AG04450 (cell line): Measurements from ENCODE around the gene PRKAG2. TPM values are rescaled to one million over a fixed set of nuclear protein-coding genes. Genes with fewer than 3 reads are reported as not detected.

Experiments
- CTCF ChIA-PET: fragments of 300-600, 350-600 bp; formaldehyde crosslinking; extraction: SDS; loops from one replicate; lab custom pipeline; 2022; ENCODE audit warnings: antibody characterized with exemption, inconsistent platforms; lab: Charles Lee
- POLR2A ChIA-PET: fragments of 350-600 bp; formaldehyde crosslinking; extraction: SDS; loops from one replicate; lab custom pipeline; 2021; ENCODE audit warnings: antibody characterized with exemption, inconsistent platforms; lab: Yijun Ruan, JAX
- DNase-seq: peaks from one replicate; pipeline ENCODE4 v3.0.0-alpha.2; 2011; ENCODE audit warnings: low read depth, low spot score
- H3K27ac ChIP-seq: one replicate; pipeline ENCODE4 v1.5.1; 2012; ENCODE audit warnings: low read depth, low read length, control low read depth
- H3K27me3 ChIP-seq: one replicate; pipeline ENCODE4 v1.6.0; 2012; ENCODE audit warnings: low read length; ENCODE audit not compliant: control insufficient read depth, insufficient read depth
- H3K4me3 ChIP-seq: 2 replicates; pipeline ENCODE4 v1.5.1; 2011; ENCODE audit warnings: mild to moderate bottlenecking, low read depth, low read length, control low read depth
- H3K9me3 ChIP-seq: 2 replicates; pipeline ENCODE4 v1.5.1; 2012; ENCODE audit warnings: low read length; ENCODE audit not compliant: control insufficient read depth, insufficient read depth
- CTCF ChIP-seq: IDR thresholded peaks from 2 replicates; pipeline ENCODE4 v1.5.1; 2011; ENCODE audit warnings: low read depth, low read length, control low read depth, inconsistent platforms
- polyA plus RNA-seq: library from polyadenylated mRNA; depleted of rRNA; stranded (reverse); fragments of >200 nt; gene quantifications from 2 replicates; pipeline ENCODE4 v1.2.3, GENCODE V29; 2011

The PRKAG2 gene
- polyA plus RNA-seq, 1 experiment, result 45.0 TPM

- CTCF ChIA-PET, result interaction anchor here (1.3 kb wide), 2 partner anchors 14 to 20 kb away, joined by 4 read pairs; no protein-coding TSS in a partner anchor
- no peak overlapping the region for H3K4me3 ChIP-seq
- H3K9me3 ChIP-seq, result peaks cover 3% of the 10 kb centered on the region
- DNase-seq, result no peak
- POLR2A ChIA-PET, result no interaction called here
- no peaks in the 10 kb centered on the region for H3K27me3 ChIP-seq
- TF ChIP-seq CTCF, result no peak
- H3K27ac ChIP-seq, result no peak overlapping the region
Measured at GRCh38 chr7:151740081-151740851, 136.6 kb downstream of the PRKAG2 start.

- no peaks in the 10 kb centered on the region for H3K27me3 ChIP-seq
Measured at GRCh38 chr7:151738925-151739324, 138.0 kb downstream of the PRKAG2 start.

GRCh38 chr7:151736403-151736909 lies 140.5 kb downstream of the PRKAG2 start:
- DNase-seq, result peak; percentile 92
- ChIA-PET CTCF (interaction anchor here (0.6 to 2.4 kb wide), 26 partner anchors 9 to 342 kb away, joined by 3 to 12 read pairs (median 4); no protein-coding TSS in a partner anchor), POLR2A (interaction anchor here (0.6 to 2.0 kb wide), 13 partner anchors 8 to 369 kb away, joined by 3 to 8 read pairs (median 5); no protein-coding TSS in a partner anchor)
- peak overlapping the region; percentile 61 for H3K4me3 ChIP-seq
- peak overlapping the region; percentile 91 for H3K27ac ChIP-seq
- peaks cover 3% of the 10 kb centered on the region for H3K9me3 ChIP-seq
- no peaks in the 10 kb centered on the region for H3K27me3 ChIP-seq
- TF ChIP-seq CTCF, result peak; percentile 56

More at GRCh38 chr7:151738925-151739324, 138.0 kb downstream of the PRKAG2 start:
- ChIA-PET POLR2A (no interaction called here), CTCF (no interaction called here)
- DNase-seq, result no peak
- Histone ChIP-seq H3K9me3 (peaks cover 3% of the 10 kb centered on the region), H3K27ac (no peak overlapping the region), H3K4me3 (no peak overlapping the region)
- no peak for TF ChIP-seq CTCF

GRCh38 chr7:151735851-151736402 lies 141.0 kb downstream of the PRKAG2 start:
- no peaks in the 10 kb centered on the region for H3K27me3 ChIP-seq
- TF ChIP-seq CTCF, result no peak
- DNase-seq, result no peak
- peak overlapping the region; percentile 91 for H3K27ac ChIP-seq
- H3K4me3 ChIP-seq, result peak overlapping the region; percentile 61
- POLR2A ChIA-PET, result interaction anchor here (0.6 to 2.0 kb wide), 12 partner anchors 8 to 369 kb away, joined by 3 to 8 read pairs (median 5); no protein-coding TSS in a partner anchor
- CTCF ChIA-PET, result interaction anchor here (0.6 to 2.4 kb wide), 14 partner anchors 14 to 341 kb away, joined by 3 to 12 read pairs (median 4); no protein-coding TSS in a partner anchor
- peaks cover 3% of the 10 kb centered on the region for H3K9me3 ChIP-seq
